Sigmoid colon (tissue), 4 donors: ENCODE results near the gene DAPK1.

Experiments
- CTCF ChIP-seq, 4 experiments: fragments of 450-650 bp in 3 of 4; fragments of 200-600 bp in 1 of 4; IDR thresholded peaks; one replicate each; pipeline ENCODE4 v1.5.1; 2016 to 2019; ENCODE audit warnings: antibody characterized with exemption in 4 of 4, mild to moderate bottlenecking in 3 of 4, moderate library complexity in 2 of 4
- EP300 ChIP-seq, 4 donors: sonication (generic); formaldehyde crosslinking; IDR thresholded peaks; one replicate each; pipeline ENCODE4 v1.6.1; 2017; ENCODE audit warnings: antibody characterized with exemption in 4 of 4

GRCh38 chr9:87490225-87490624, 7.4 kb upstream of the DAPK1 start:
- TF ChIP-seq CTCF (IDR thresholded peaks at IDR 0.05) (no peak), EP300 (IDR thresholded peaks at IDR 0.05) (no peak)
